Panc1 (cell line): ENCODE measurements around the gene SERPIND1. TPM values are rescaled to one million over a fixed set of nuclear protein-coding genes. Genes with fewer than 3 reads are reported as not detected.

ENCODE experiments used
- ATAC-seq: fragments of 200-7000 bp; cut with Tn5 transposase; 2 replicates; pipeline ENCODE4 v1.9.1; 2020; ENCODE audit warnings: mild to moderate bottlenecking, moderate library complexity
- BruUV-seq: library from RNA; stranded (reverse); fragments of 400-500 nt; replicated peaks from 2 replicates; lab custom pipeline; 2021; lab: Mats Ljungman, UMichigan
- CTCF ChIA-PET: fragments of 300-600 bp; sonication (Branson Sonifier 250); formaldehyde crosslinking; loops from one replicate; lab custom pipeline; 2022; ENCODE audit warnings: antibody characterized with exemption; lab: Charles Lee
- POLR2A ChIA-PET: fragments of 300-600 bp; sonication (Branson Sonifier 250); formaldehyde crosslinking; loops from one replicate; lab custom pipeline; 2022; ENCODE audit warnings: antibody characterized with exemption; lab: Charles Lee
- DNase-seq: peaks from one replicate; pipeline ENCODE4 v3.0.0-alpha.2; 2010; ENCODE audit warnings: low read depth, low spot score
- H3K27ac ChIP-seq: 2 replicates; pipeline ENCODE4 v1.5.1; 2011; ENCODE audit warnings: mild to moderate bottlenecking, low read length, inconsistent platforms
- H3K27me3 ChIP-seq: fragments of 200-500 bp; sonication (Bioruptor generic); 2 replicates; pipeline ENCODE4 v1.6.0; 2014; ENCODE audit warnings: low read length, inconsistent platforms; ENCODE audit not compliant: control insufficient read depth, insufficient read depth
- H3K36me3 ChIP-seq: fragments of 200-500 bp; sonication (Bioruptor generic); 2 replicates; pipeline ENCODE4 v1.5.1; 2014; ENCODE audit warnings: inconsistent platforms, mild to moderate bottlenecking, low read length, moderate library complexity; ENCODE audit not compliant: control insufficient read depth, insufficient read depth
- H3K4me1 ChIP-seq: 2 replicates; pipeline ENCODE4 v1.5.1; 2011; ENCODE audit warnings: inconsistent platforms, mild to moderate bottlenecking, low read length, moderate library complexity; ENCODE audit not compliant: control insufficient read depth, insufficient read depth
- H3K4me3 ChIP-seq, 2 experiments: 2 replicates each; pipeline ENCODE4 v1.5.1; 2011 to 2012; ENCODE audit warnings: low read depth in 2 of 2, low read length in 2 of 2, mild to moderate bottlenecking in 2 of 2, inconsistent platforms in 1 of 2, moderate library complexity in 1 of 2
- H3K9me3 ChIP-seq: fragments of 200-500 bp; sonication (Bioruptor generic); 2 replicates; pipeline ENCODE4 v1.5.1; 2014; ENCODE audit warnings: low read depth, mild to moderate bottlenecking, inconsistent platforms, low read length, moderate library complexity; ENCODE audit not compliant: control insufficient read depth, insufficient read depth
- CTCF ChIP-seq: fragments of 450-650 bp; IDR thresholded peaks from 2 replicates; pipeline ENCODE4 v1.5.1; 2017; ENCODE audit warnings: mild to moderate bottlenecking
- POLR2AphosphoS5 ChIP-seq: IDR thresholded peaks from 2 replicates; pipeline ENCODE4 v1.6.1; 2012; ENCODE audit warnings: mild to moderate bottlenecking, low read depth, low read length, moderate library complexity
- REST ChIP-seq, 2 experiments: IDR thresholded peaks; 2 replicates each; pipeline ENCODE4 v1.6.1; 2011 to 2012; ENCODE audit warnings: low read depth in 2 of 2, control low read depth in 1 of 2, low read length in 1 of 2, mild to moderate bottlenecking in 1 of 2, moderate library complexity in 1 of 2; ENCODE audit not compliant: insufficient read depth in 1 of 2
- SIN3A ChIP-seq: IDR thresholded peaks from 2 replicates; pipeline ENCODE4 v1.6.1; 2012; ENCODE audit warnings: low read depth, mild to moderate bottlenecking, low read length, moderate library complexity, borderline replicate concordance; ENCODE audit not compliant: insufficient read depth
- TCF7L2 ChIP-seq: IDR thresholded peaks from 2 replicates; pipeline ENCODE4 v1.6.1; 2011; ENCODE audit warnings: mild to moderate bottlenecking, low read depth, low read length, inconsistent platforms
- in situ Hi-C: cut with HindIII; loops from 2 replicates; pipeline ENCODE4 v1.10.0; 2016; ENCODE audit warnings: low sequenced_read_pairs, low pct_unique_long_range_greater_than_20kb
- intact Hi-C: fragments of 100-400 bp; cut with micrococcal nuclease; formaldehyde crosslinking; loops from one replicate; pipeline ENCODE4 v1.10.0; 2022; ENCODE audit not compliant: unreplicated experiment
- total RNA-seq: library from RNA; stranded (reverse); gene quantifications from one replicate; pipeline ENCODE4 v1.2.1, GENCODE V29; 2021; ENCODE audit not compliant: unreplicated experiment

The SERPIND1 gene
- total RNA-seq, 1 experiment from 2014 or later, result 0.18 TPM

- intact Hi-C loops, result no loop called here
Measured at GRCh38 chr22:20814221-20814808, 40.4 kb downstream of the SERPIND1 start.

GRCh38 chr22:20815477-20816050 lies 41.7 kb downstream of the SERPIND1 start:
- ChIA-PET CTCF (no interaction called here), POLR2A (interaction anchor here (0.6 kb wide), 1 partner anchor 101 kb away, joined by 19 read pairs; no protein-coding TSS in a partner anchor)
- H3K36me3 ChIP-seq, result peaks cover 7% of the 10 kb centered on the region; the same call in 1 of the 2 replicates
- BruUV-seq, result no TSS peak
- intact Hi-C loops, result no loop called here
- TF ChIP-seq POLR2AphosphoS5 (no peak), SIN3A (no peak), CTCF (no peak), REST (IDR thresholded peaks at IDR 0.05; ENCODE audit: insufficient read depth in 1 of 2, low read depth in 2 of 2, low read length in 1 of 2) (no peak), TCF7L2 (no peak)
- ATAC-seq (no peak), DNase-seq (no peak)
- in situ Hi-C loops, result no loop called here
- H3K4me1 ChIP-seq, result no peaks in the 10 kb centered on the region
- no peaks in the 10 kb centered on the region for H3K9me3 ChIP-seq
- H3K27me3 ChIP-seq, result no peaks in the 10 kb centered on the region
- H3K4me3 ChIP-seq, result no peak overlapping the region
- H3K27ac ChIP-seq, result no peak overlapping the region

More at GRCh38 chr22:20814221-20814808, 40.4 kb downstream of the SERPIND1 start:
- POLR2A ChIA-PET, result no interaction called here
- Histone ChIP-seq H3K4me1 (no peaks in the 10 kb centered on the region), H3K36me3 (peaks cover 4% of the 10 kb centered on the region; the same call in 1 of the 2 replicates), H3K9me3 (no peaks in the 10 kb centered on the region), H3K4me3 (no peak overlapping the region), H3K27me3 (no peaks in the 10 kb centered on the region), H3K27ac (no peak overlapping the region)
- no TSS peak for BruUV-seq
- in situ Hi-C loops, result no loop called here
- DNase-seq (no peak), ATAC-seq (no peak)
- no peak for TF ChIP-seq POLR2AphosphoS5
- no peak for TF ChIP-seq CTCF
- TF ChIP-seq SIN3A, result no peak
- no peak for TF ChIP-seq TCF7L2
- TF ChIP-seq REST (IDR thresholded peaks at IDR 0.05; ENCODE audit: insufficient read depth in 1 of 2, low read depth in 2 of 2, low read length in 1 of 2), result no peak
- CTCF ChIA-PET, result no interaction called here
